ENCODE results near the gene SLC37A1. TPM values are rescaled to one million over a fixed set of nuclear protein-coding genes. Genes with fewer than 3 reads are reported as not detected.

SLC37A1 gene
- total and polyA plus RNA-seq, 2 of the 13 experiments (the other 11 are each of a cell fraction or from before 2014, with no cell fraction given) = 0.22 to 0.40 TPM

DNA sequence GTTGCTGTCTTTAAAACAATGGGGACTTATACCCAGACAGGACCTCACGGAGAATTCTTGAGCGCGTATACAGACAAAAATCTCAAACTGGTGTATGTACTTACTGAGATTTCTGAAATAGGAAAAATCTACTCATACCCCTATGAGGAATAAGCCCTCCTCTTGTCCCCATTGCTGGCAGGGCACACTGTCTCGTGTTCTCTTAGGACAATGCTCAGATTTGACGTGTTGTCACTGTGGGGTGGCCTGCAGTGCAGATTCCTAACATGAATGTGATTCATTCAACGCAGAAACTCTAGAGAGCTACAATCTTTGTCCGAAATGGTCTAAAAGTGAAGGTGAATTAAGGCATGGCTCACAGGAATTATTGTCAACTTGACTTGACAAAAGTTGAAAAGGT, 108.6 kb downstream of the SLC37A1 start (continued):
- TF ChIP-seq, protein P1, sequence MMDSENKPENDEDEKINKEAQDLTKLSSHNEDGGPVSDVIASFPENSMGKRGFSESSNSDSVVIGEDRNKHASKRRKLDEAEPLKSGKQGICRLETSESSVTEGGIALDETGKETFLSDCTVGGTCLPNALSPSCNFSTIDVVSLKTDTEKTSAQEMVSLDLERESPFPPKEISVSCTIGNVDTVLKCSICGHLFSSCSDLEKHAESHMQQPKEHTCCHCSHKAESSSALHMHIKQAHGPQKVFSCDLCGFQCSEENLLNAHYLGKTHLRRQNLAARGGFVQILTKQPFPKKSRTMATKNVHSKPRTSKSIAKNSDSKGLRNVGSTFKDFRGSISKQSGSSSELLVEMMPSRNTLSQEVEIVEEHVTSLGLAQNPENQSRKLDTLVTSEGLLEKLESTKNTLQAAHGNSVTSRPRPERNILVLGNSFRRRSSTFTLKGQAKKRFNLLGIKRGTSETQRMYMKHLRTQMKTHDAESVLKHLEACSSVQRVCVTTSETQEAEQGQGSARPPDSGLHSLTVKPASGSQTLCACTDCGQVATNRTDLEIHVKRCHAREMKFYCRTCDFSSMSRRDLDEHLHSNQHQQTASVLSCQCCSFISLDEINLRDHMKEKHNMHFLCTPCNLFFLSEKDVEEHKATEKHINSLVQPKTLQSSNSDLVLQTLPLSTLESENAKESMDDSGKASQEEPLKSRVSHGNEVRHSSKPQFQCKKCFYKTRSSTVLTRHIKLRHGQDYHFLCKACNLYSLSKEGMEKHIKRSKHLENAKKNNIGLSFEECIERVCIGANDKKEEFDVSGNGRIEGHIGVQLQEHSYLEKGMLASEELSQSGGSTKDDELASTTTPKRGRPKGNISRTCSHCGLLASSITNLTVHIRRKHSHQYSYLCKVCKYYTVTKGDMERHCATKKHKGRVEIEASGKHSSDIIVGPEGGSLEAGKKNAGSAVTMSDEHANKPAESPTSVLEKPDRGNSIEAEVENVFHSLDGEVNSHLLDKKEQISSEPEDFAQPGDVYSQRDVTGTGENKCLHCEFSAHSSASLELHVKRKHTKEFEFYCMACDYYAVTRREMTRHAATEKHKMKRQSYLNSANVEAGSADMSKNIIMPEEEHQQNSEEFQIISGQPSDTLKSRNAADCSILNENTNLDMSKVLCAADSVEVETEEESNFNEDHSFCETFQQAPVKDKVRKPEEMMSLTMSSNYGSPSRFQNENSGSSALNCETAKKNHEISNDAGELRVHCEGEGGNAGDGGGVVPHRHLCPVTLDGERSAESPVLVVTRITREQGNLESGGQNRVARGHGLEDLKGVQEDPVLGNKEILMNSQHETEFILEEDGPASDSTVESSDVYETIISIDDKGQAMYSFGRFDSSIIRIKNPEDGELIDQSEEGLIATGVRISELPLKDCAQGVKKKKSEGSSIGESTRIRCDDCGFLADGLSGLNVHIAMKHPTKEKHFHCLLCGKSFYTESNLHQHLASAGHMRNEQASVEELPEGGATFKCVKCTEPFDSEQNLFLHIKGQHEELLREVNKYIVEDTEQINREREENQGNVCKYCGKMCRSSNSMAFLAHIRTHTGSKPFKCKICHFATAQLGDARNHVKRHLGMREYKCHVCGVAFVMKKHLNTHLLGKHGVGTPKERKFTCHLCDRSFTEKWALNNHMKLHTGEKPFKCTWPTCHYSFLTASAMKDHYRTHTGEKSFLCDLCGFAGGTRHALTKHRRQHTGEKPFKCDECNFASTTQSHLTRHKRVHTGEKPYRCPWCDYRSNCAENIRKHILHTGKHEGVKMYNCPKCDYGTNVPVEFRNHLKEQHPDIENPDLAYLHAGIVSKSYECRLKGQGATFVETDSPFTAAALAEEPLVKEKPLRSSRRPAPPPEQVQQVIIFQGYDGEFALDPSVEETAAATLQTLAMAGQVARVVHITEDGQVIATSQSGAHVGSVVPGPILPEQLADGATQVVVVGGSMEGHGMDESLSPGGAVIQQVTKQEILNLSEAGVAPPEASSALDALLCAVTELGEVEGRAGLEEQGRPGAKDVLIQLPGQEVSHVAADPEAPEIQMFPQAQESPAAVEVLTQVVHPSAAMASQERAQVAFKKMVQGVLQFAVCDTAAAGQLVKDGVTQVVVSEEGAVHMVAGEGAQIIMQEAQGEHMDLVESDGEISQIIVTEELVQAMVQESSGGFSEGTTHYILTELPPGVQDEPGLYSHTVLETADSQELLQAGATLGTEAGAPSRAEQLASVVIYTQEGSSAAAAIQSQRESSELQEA (CRISPR knock-in tag; IDR thresholded peaks at IDR 0.05; ENCODE audit: not compliant biosample characterization) = no peak
- TF ChIP-seq, protein P2, sequence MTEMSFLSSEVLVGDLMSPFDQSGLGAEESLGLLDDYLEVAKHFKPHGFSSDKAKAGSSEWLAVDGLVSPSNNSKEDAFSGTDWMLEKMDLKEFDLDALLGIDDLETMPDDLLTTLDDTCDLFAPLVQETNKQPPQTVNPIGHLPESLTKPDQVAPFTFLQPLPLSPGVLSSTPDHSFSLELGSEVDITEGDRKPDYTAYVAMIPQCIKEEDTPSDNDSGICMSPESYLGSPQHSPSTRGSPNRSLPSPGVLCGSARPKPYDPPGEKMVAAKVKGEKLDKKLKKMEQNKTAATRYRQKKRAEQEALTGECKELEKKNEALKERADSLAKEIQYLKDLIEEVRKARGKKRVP (CRISPR knock-in tag; IDR thresholded peaks at IDR 0.05) = no peak
- TF ChIP-seq TCF7 (IDR thresholded peaks at IDR 0.05; ENCODE audit: low read depth) (no peak), ZNF83 (CRISPR knock-in tag; IDR thresholded peaks at IDR 0.05; ENCODE audit: borderline replicate concordance) (no peak), PAWR (CRISPR knock-in tag; IDR thresholded peaks at IDR 0.05; ENCODE audit: borderline replicate concordance) (no peak), BRCA1 (CRISPR knock-in tag; IDR thresholded peaks at IDR 0.05) (no peak), SYNCRIP (IDR thresholded peaks at IDR 0.05; ENCODE audit: insufficient read depth, low read depth, low read length) (no peak)
- TF ChIP-seq, protein P3, sequence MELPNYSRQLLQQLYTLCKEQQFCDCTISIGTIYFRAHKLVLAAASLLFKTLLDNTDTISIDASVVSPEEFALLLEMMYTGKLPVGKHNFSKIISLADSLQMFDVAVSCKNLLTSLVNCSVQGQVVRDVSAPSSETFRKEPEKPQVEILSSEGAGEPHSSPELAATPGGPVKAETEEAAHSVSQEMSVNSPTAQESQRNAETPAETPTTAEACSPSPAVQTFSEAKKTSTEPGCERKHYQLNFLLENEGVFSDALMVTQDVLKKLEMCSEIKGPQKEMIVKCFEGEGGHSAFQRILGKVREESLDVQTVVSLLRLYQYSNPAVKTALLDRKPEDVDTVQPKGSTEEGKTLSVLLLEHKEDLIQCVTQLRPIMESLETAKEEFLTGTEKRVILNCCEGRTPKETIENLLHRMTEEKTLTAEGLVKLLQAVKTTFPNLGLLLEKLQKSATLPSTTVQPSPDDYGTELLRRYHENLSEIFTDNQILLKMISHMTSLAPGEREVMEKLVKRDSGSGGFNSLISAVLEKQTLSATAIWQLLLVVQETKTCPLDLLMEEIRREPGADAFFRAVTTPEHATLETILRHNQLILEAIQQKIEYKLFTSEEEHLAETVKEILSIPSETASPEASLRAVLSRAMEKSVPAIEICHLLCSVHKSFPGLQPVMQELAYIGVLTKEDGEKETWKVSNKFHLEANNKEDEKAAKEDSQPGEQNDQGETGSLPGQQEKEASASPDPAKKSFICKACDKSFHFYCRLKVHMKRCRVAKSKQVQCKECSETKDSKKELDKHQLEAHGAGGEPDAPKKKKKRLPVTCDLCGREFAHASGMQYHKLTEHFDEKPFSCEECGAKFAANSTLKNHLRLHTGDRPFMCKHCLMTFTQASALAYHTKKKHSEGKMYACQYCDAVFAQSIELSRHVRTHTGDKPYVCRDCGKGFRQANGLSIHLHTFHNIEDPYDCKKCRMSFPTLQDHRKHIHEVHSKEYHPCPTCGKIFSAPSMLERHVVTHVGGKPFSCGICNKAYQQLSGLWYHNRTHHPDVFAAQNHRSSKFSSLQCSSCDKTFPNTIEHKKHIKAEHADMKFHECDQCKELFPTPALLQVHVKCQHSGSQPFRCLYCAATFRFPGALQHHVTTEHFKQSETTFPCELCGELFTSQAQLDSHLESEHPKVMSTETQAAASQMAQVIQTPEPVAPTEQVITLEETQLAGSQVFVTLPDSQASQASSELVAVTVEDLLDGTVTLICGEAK (IDR thresholded peaks at IDR 0.05) = no peak
- TF ChIP-seq, protein P3 (CRISPR knock-in tag; IDR thresholded peaks at IDR 0.05) = no peak

All from HepG2 (cell line).